Activated CD4-positive, alpha-beta memory T cell treated with anti-CD3 and anti-CD28 coated beads, Interleukin-2, amount 10 ng/mL, durations not matched to agents 7 days and 5 days (primary cell): ENCODE measurements around the gene FLT4. TPM values are rescaled to one million over a fixed set of nuclear protein-coding genes. Genes with fewer than 3 reads are reported as not detected.

Source experiments
- CTCF ChIA-PET: fragments of 350-600 bp; sonication (Branson Sonifier 250); formaldehyde crosslinking; loops from one replicate; lab custom pipeline; 2021; ENCODE audit warnings: antibody characterized with exemption, inconsistent platforms; lab: Charles Lee
- POLR2A ChIA-PET: fragments of 350-600 bp; sonication (Branson Sonifier 250); formaldehyde crosslinking; loops from one replicate; lab custom pipeline; 2021; ENCODE audit warnings: antibody characterized with exemption; lab: Charles Lee
- DNase-seq: peaks from one replicate; pipeline ENCODE4 v3.0.0-alpha.2; 2020
- H3K27ac Mint-ChIP-seq: one replicate; pipeline ENCODE4 v1.8.0; 2021; ENCODE audit warnings: mild to moderate bottlenecking, mixed read lengths
- H3K27me3 Mint-ChIP-seq: one replicate; pipeline ENCODE4 v1.8.0; 2021; ENCODE audit warnings: mixed read lengths
- H3K36me3 Mint-ChIP-seq: one replicate; pipeline ENCODE4 v1.8.0; 2021; ENCODE audit warnings: low read depth, mixed read lengths
- H3K4me1 Mint-ChIP-seq: one replicate; pipeline ENCODE4 v1.8.0; 2021; ENCODE audit warnings: mixed read lengths
- H3K4me3 Mint-ChIP-seq: one replicate; pipeline ENCODE4 v1.8.0; 2021; ENCODE audit warnings: mild to moderate bottlenecking, mixed read lengths
- H3K9me3 Mint-ChIP-seq: one replicate; pipeline ENCODE4 v1.8.0; 2021; ENCODE audit warnings: mixed read lengths
- total RNA-seq, 2 experiments: library from RNA; stranded (reverse); gene quantifications; one replicate each; pipeline ENCODE4 v1.2.3, GENCODE V29; 2021

The FLT4 gene
- total RNA-seq, 2 experiments from 2014 or later, result 0.38 to 0.45 TPM

- H3K27ac Mint-ChIP-seq, result no peak overlapping the region
- ChIA-PET POLR2A (no interaction called here), CTCF (no interaction called here)
- DNase-seq, result no peak
- H3K4me3 Mint-ChIP-seq, result no peak overlapping the region
- no peaks in the 10 kb centered on the region for H3K9me3 Mint-ChIP-seq
- peaks cover 65% of the 10 kb centered on the region for H3K36me3 Mint-ChIP-seq
- H3K27me3 Mint-ChIP-seq, result no peaks in the 10 kb centered on the region
- H3K4me1 Mint-ChIP-seq, result peaks cover 12% of the 10 kb centered on the region
Observed at GRCh38 chr5:180553530-180553929, 95.9 kb downstream of the FLT4 start.

Other genes starting within 250 kb of the FLT4 start
- gene CNOT6, start 155.2 kb downstream of the FLT4 start, total RNA-seq, result 10 to 100 TPM; 34.9 to 36.2 TPM
- gene SCGB3A1, start 58.1 kb downstream of the FLT4 start, total RNA-seq, result not detected
- not detected for gene OR2Y1, start 90.5 kb upstream of the FLT4 start, total RNA-seq
- gene MGAT1, start 153.2 kb upstream of the FLT4 start, total RNA-seq, result 100 to 1,000 TPM; 184 to 185 TPM
- gene ZFP62, start 211.7 kb upstream of the FLT4 start, total RNA-seq, result 10 to 100 TPM; 19.4 to 20.0 TPM
- not detected for gene BTNL8, start 249.6 kb upstream of the FLT4 start, total RNA-seq